Activated T-helper 2 cell treated with anti-CD3 and anti-CD28 coated beads, Interferon-gamma antibody, Interleukin-2, Interleukin-4, amounts not matched to agents 10 μg/mL and 5 μg/mL and 100 μg/mL, durations not matched to agents 14 hours and 24 hours and 36 hours (primary cell): ENCODE measurements around the gene SLC35E4. TPM values are rescaled to one million over a fixed set of nuclear protein-coding genes. Genes with fewer than 3 reads are reported as not detected.
"Not testable (repeated sequence)": the region's sequence is repeated elsewhere in the genome, so short reads cannot be mapped to it uniquely, and the experiment has no call there.

Source experiments
- DNase-seq: peaks from one replicate; pipeline ENCODE4 v3.0.0; 2021; ENCODE audit warnings: low spot score
- H3K27ac Mint-ChIP-seq: one replicate; pipeline ENCODE4 v1.8.0; 2021; ENCODE audit warnings: mixed read lengths
- H3K27me3 Mint-ChIP-seq: one replicate; pipeline ENCODE4 v1.8.0; 2021; ENCODE audit warnings: low read depth, mixed read lengths
- H3K36me3 Mint-ChIP-seq: one replicate; pipeline ENCODE4 v1.8.0; 2021; ENCODE audit warnings: low read depth, mixed read lengths
- H3K4me1 Mint-ChIP-seq: one replicate; pipeline ENCODE4 v1.8.0; 2021; ENCODE audit warnings: low read depth, mixed read lengths
- H3K4me3 Mint-ChIP-seq: one replicate; pipeline ENCODE4 v1.8.0; 2021; ENCODE audit warnings: low read depth, mild to moderate bottlenecking, moderate library complexity, mixed read lengths
- H3K9me3 Mint-ChIP-seq: one replicate; pipeline ENCODE4 v1.8.0; 2021; ENCODE audit warnings: mixed read lengths
- intact Hi-C: fragments of 100-400 bp; cut with micrococcal nuclease; formaldehyde crosslinking; loops from one replicate; pipeline ENCODE4 v1.15.1; 2023
- total RNA-seq: library from RNA; stranded (reverse); gene quantifications from 2 replicates; pipeline ENCODE4 v1.2.3, GENCODE V29; 2022

The SLC35E4 gene
- total RNA-seq, 1 donor from 2014 or later, result 8.3 TPM

DNA sequence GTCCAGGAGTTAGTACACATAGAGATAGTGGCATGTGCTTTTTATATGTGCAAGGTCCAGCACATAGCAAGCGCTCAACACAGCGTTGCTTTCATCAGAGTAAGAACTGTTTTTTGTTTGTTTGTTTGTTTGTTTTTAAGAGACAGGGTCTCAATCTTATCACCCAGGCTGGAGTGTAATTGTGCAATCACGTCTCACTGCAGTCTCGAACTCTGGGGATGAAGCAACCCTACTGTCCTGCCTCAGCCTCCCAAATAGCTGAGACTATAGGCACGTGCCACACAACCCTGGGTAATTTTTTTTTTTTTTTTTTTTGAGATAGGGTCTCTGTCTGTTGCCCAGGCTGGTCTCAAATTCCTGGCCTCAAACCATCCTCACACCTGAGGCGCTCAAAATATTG, 17.8 kb upstream of the SLC35E4 start:
- no peak overlapping the region for H3K4me3 Mint-ChIP-seq
- no peaks in the 10 kb centered on the region for H3K4me1 Mint-ChIP-seq
- H3K9me3 Mint-ChIP-seq, result no peaks in the 10 kb centered on the region
- no peaks in the 10 kb centered on the region for H3K27me3 Mint-ChIP-seq
- no peak overlapping the region for H3K27ac Mint-ChIP-seq
- DNase-seq, result no peak
- intact Hi-C loops, result no loop called here
- H3K36me3 Mint-ChIP-seq, result no peaks in the 10 kb centered on the region

DNA sequence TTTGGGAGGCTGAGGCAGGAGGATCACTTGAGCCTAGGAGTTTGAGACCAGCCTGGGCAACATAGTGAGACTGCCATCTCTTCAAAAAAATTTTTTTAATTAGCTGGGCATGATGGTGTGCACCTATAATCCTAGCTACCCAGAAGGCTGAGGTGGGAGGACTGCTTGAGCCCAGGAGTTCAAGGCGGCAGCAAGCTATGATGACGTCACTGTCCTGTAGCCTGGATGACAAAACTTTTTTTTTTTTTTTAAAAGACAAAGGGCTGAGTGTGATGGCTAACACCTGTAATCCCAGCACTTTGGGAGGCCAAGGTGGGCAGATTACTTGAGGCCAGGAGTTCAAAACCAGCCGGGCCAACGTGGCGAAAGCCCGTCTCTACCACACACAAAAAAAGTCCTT, 15.7 kb upstream of the SLC35E4 start:
- intact Hi-C loops, H3K4me3 Mint-ChIP-seq: not testable (repeated sequence)

DNA sequence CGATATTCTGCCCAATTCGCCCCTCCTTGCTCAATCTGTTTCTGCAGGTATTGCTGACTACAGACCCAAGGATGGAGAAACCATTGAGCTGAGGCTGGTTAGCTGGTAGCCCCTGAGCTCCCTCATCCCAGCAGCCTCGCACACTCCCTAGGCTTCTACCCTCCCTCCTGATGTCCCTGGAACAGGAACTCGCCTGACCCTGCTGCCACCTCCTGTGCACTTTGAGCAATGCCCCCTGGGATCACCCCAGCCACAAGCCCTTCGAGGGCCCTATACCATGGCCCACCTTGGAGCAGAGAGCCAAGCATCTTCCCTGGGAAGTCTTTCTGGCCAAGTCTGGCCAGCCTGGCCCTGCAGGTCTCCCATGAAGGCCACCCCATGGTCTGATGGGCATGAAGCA, 9.2 kb upstream of the SLC35E4 start:
- Mint-ChIP-seq H3K9me3 (no peaks in the 10 kb centered on the region), H3K27me3 (no peaks in the 10 kb centered on the region), H3K36me3 (no peaks in the 10 kb centered on the region), H3K4me3 (no peak overlapping the region), H3K4me1 (peaks cover 2% of the 10 kb centered on the region), H3K27ac (no peak overlapping the region)
- DNase-seq, result no peak
- intact Hi-C loops, result no loop called here

More for the DNA sequence above, 15.7 kb upstream of the SLC35E4 start:
- H3K9me3 Mint-ChIP-seq, DNase-seq, H3K36me3 Mint-ChIP-seq, H3K4me1 Mint-ChIP-seq, H3K27ac Mint-ChIP-seq, H3K27me3 Mint-ChIP-seq: not testable (repeated sequence)

DNA sequence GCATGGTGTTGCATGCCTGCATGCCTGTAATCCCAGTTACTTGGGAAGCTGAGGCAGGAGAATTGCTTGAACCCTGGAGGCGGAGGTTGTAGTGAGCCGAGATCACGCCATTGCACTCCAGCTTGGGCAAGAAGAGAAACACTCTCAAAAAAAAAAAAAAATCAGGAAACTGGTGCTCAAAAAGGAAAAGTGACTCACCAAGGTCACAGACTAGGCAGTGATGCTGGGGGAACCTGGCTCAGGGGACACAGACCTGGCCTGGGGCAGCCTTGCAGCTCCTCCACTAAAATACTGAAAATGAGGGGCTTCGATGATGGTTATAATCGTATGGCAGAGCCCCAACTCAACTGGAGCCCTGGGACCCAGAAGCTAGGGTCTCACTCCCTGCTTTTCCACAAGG, 8.1 kb upstream of the SLC35E4 start:
- intact Hi-C loops, result no loop called here
- Mint-ChIP-seq H3K36me3 (no peaks in the 10 kb centered on the region), H3K9me3 (no peaks in the 10 kb centered on the region), H3K27me3 (no peaks in the 10 kb centered on the region), H3K4me3 (no peak overlapping the region), H3K27ac (no peak overlapping the region), H3K4me1 (peaks cover 2% of the 10 kb centered on the region)
- no peak for DNase-seq

DNA sequence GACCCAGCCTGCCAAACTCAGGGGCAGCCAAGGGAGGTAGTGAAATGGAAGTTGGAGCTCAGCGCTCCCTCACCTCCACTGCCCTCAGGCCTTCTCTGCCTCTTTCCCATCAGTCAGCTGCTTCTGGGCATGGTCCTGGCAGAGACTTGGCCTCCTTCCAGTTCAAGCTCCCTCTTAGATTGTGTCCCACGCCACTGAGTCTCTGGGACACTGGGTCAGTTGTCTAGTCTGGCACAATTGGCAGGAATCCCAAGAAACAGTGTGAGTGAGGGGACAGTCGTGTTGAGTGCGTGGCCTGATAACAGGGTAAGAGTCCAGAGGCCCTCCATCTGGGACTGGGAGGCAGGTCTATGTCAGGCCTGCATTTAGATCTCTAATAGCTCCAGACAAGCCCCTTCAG, 7.1 kb upstream of the SLC35E4 start:
- intact Hi-C loops, result no loop called here
- no peak for DNase-seq
- no peaks in the 10 kb centered on the region for H3K27me3 Mint-ChIP-seq
- peaks cover 2% of the 10 kb centered on the region for H3K4me1 Mint-ChIP-seq
- no peaks in the 10 kb centered on the region for H3K36me3 Mint-ChIP-seq
- no peaks in the 10 kb centered on the region for H3K9me3 Mint-ChIP-seq
- H3K27ac Mint-ChIP-seq, result no peak overlapping the region
- H3K4me3 Mint-ChIP-seq, result no peak overlapping the region

DNA sequence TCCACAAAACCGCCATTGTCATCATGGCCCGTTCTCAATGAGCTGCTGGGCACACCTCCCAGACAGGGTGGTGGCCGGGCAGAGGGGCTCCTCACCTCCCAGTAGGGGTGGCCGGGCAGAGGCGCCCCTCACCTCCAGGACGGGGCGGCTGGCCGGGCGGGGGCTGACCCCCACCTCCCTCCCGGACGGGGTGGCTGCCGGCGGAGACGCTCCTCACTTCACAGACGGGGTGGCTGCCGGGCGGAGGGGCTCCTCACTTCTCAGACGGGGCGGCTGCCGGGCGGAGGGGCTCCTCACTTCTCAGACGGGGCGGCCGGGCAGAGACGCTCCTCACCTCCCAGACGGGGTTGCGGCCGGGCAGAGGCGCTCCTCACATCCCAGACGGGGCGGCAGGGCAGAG, 4.1 kb upstream of the SLC35E4 start:
- not testable (repeated sequence) for H3K4me3 Mint-ChIP-seq, H3K36me3 Mint-ChIP-seq, DNase-seq, H3K27me3 Mint-ChIP-seq, H3K9me3 Mint-ChIP-seq, H3K27ac Mint-ChIP-seq
- intact Hi-C loops, result loop anchor here (10.0 kb wide), 1 partner anchor 663 kb away; the partner anchor contains the start of gene PIK3IP1
- peaks cover 13% of the 10 kb centered on the region for H3K4me1 Mint-ChIP-seq

DNA sequence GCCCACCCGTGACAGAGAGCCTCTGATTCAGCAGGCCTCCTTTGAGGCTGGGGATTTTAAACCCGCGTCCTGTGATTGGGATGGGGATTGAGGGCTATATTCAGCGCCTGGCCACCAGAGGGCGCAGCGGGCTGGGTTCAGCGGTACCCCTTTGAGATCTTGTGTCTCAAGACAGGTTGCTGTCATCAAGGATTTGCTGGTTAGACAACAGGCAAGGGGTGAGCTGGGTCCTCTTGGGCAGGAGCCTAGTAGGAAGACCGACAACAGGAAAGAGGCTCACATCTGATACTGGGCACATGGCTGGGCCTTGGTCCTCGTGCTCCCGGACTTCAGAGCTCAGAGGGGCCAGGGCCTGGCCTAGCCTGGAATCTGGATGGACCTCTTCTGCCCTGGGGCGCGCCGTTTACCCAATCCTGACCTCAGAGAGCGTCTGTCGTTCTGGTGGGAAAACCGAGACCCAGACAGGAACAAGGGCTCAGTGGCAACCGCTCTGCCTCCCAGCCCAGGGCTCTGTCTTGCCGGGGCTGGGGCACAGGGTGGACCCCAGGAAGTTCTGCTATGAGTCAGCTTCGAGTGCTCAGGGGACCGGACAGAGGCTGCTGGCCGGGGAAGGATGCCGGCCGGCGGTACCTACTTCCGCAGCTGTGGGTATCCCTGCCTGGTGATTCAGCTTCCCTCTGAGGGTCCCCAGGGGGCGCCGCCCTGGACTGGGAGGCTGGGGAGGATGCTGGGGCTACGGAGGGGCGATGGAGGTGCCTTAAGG, 929 bp upstream of the SLC35E4 start:
- intact Hi-C loops, result loop anchor here (1.0 to 10.0 kb wide), 8 partner anchors 10 to 660 kb away; partner anchors contain the start of genes DUSP18, OSBP2 and PIK3IP1
- peak overlapping the region; percentile 75 for H3K4me3 Mint-ChIP-seq
- H3K4me1 Mint-ChIP-seq, result peaks cover 23% of the 10 kb centered on the region
- H3K27ac Mint-ChIP-seq, result peak overlapping the region; percentile 93
- H3K36me3 Mint-ChIP-seq, result peaks cover 9% of the 10 kb centered on the region
- no peaks in the 10 kb centered on the region for H3K27me3 Mint-ChIP-seq
- peak; percentile 81 for DNase-seq
- no peaks in the 10 kb centered on the region for H3K9me3 Mint-ChIP-seq

DNA sequence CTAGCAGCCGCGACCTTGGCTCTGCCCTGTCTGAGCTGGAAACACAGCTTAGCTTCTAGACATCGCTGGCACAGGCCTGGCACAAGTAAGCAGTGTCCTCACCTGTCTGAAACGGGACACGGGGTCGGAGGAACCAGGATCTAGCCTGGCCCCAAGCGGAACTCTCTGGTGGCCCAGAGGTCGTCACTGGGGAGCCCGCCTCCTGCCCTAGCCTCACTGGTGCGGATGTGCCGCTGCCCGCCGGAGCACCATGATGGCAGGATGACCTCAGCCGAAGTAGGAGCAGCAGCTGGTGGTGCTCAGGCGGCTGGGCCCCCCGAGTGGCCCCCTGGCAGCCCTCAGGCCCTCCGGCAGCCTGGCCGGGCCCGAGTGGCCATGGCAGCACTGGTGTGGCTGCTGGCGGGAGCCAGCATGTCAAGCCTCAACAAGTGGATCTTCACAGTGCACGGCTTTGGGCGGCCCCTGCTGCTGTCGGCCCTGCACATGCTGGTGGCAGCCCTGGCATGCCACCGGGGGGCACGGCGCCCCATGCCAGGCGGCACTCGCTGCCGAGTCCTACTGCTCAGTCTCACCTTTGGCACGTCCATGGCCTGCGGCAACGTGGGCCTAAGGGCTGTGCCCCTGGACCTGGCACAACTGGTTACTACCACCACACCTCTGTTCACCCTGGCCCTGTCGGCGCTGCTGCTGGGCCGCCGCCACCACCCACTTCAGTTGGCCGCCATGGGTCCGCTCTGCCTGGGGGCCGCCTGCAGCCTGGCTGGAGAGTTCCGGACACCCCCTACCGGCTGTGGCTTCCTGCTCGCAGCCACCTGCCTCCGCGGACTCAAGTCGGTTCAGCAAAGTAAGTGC, 871 bp downstream of the SLC35E4 start:
- intact Hi-C loops, result loop anchor here (10.0 kb wide), 1 partner anchor 658 kb away; the partner anchor contains the start of gene PIK3IP1
- Mint-ChIP-seq H3K9me3 (no peaks in the 10 kb centered on the region), H3K27ac (peak overlapping the region; percentile 82)

DNA sequence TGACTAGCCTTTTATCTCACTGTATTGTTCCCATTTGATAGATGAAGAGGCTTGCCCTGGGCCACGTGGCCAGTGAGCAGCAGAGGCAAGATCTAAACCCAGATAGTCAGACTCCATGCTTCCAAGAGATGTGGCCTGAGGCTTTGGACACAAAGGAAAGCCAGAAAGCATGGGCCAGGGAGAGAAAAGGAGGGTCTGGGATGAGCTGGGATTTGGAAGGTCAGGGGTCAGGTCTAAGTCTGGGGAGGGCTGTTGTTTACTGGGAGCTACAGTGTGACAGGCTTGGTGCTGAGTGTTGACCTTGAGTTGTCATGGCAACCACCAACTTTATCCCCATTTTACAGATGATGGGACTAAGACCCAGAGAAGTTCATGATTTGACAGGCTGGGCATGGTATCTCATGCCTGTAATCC, 2.1 kb downstream of the SLC35E4 start:
- peak overlapping the region; percentile 9 for H3K27ac Mint-ChIP-seq
- no peaks in the 10 kb centered on the region for H3K27me3 Mint-ChIP-seq
- H3K4me3 Mint-ChIP-seq, result peak overlapping the region; percentile 55
- H3K9me3 Mint-ChIP-seq, result no peaks in the 10 kb centered on the region
- H3K4me1 Mint-ChIP-seq, result peaks cover 23% of the 10 kb centered on the region
- DNase-seq, result no peak
- intact Hi-C loops, result loop anchor here (10.0 kb wide), 1 partner anchor 657 kb away; the partner anchor contains the start of gene PIK3IP1
- peaks cover 9% of the 10 kb centered on the region for H3K36me3 Mint-ChIP-seq

More for the DNA sequence above, 871 bp downstream of the SLC35E4 start:
- Mint-ChIP-seq H3K27me3 (no peaks in the 10 kb centered on the region), H3K4me1 (peaks cover 23% of the 10 kb centered on the region), H3K36me3 (peaks cover 9% of the 10 kb centered on the region), H3K4me3 (peak overlapping the region; percentile 83)
- DNase-seq, result no peak

DNA sequence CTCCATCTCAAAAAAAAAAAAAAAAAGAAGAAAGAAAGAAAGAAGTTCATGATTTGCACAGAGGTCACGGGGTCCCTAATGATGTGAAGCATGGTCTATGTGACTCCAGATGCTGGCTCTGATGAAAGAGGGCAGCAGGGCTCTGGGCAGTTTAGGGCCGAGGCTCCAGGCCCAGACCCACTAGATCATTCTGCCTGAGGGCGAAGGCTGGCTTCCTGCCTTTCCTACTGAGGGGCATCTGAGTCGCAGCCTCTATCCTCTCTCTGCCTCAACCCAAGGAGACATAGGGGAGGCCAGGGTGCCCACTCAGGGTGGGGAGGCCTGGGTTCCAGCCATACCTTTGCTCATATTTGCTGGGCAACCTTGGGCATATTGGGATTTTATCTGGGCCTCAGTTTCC, 4.8 kb downstream of the SLC35E4 start:
- Mint-ChIP-seq H3K27me3 (no peaks in the 10 kb centered on the region), H3K27ac (no peak overlapping the region), H3K9me3 (no peaks in the 10 kb centered on the region), H3K4me1 (peaks cover 34% of the 10 kb centered on the region), H3K4me3 (no peak overlapping the region), H3K36me3 (peaks cover 9% of the 10 kb centered on the region)
- intact Hi-C loops, result no loop called here
- DNase-seq, result no peak

DNA sequence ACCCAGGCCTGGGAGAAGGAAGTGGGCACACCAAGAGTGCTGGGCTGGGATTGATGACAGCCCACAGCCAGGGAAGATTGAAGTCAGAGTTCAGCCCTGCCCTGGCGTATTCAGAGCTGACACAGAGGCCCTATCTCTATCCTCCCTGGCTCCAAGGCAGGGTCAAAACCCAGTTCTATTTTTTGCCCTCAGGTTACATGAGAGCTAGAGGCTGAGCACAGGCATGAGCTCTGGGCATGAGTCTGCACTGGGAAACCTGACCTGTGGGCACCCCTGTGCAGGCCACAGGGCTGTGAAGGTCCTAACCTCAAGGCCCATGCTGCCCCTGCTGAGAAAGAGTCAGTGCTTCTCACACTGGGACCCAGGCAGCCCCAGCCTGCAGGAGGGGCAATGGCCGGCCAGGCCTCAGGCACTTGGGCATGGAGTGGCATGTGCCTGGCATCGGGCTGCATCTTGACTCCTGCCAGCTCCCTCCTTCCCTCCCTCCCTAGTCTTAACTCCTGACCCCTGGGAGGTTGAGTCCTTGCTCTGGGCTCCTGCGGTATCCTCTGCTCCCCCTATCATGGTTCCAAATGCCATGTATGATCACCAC, 5.4 kb downstream of the SLC35E4 start:
- H3K9me3 Mint-ChIP-seq, result no peaks in the 10 kb centered on the region
- no peak overlapping the region for H3K4me3 Mint-ChIP-seq
- no peak overlapping the region for H3K27ac Mint-ChIP-seq
- intact Hi-C loops, result no loop called here
- DNase-seq, result no peak
- H3K36me3 Mint-ChIP-seq, result peaks cover 9% of the 10 kb centered on the region
- H3K4me1 Mint-ChIP-seq, result peaks cover 33% of the 10 kb centered on the region
- no peaks in the 10 kb centered on the region for H3K27me3 Mint-ChIP-seq

DNA sequence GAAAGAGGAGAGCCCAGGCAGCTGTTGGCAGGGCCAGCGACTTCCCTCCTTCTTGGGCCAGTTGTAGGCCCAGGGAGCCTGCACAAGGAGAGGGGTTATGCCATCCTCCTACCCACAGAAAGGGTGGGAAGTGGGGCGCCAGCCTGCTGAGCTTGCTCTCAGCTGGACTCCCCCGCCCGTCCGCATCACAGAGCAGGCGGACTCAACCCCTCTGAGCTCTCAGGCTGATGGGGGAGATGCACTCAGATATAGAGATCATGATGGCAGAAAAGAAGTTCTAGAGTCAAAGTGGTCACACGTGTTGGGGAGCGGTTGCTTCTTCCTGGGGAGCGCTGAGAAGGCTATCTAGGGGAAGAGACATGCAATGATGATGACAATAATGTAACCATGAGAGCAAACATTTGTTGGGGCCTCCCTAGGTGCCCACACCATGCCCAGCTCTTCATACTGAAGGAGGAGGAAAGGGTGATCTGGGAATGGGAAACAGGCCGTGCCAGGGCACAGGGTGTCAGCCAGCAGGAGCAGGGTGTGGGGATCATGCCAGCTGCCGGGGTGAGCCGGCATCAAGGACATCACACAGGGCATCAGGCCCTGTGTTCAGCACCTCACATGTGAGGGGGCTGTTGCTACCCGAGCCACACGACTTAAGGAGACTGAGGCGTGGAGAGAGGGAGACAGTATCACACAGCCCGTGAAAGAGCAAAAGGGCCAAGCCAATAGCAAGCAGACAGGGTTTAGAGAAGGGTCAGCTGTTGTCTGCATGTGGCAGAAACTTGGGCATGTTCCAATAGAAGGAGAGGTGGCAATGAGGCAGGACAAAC, 7.7 kb downstream of the SLC35E4 start:
- no peaks in the 10 kb centered on the region for H3K9me3 Mint-ChIP-seq
- H3K4me1 Mint-ChIP-seq, result peaks cover 29% of the 10 kb centered on the region
- H3K27ac Mint-ChIP-seq, result peak overlapping the region; percentile 84
- no peak for DNase-seq
- H3K27me3 Mint-ChIP-seq, result no peaks in the 10 kb centered on the region
- no peak overlapping the region for H3K4me3 Mint-ChIP-seq
- H3K36me3 Mint-ChIP-seq, result peaks cover 13% of the 10 kb centered on the region
- intact Hi-C loops, result no loop called here
